OCI-LY3 (cell line): ENCODE results near the gene ESPN.

Experiments
- CTCF ChIP-seq: fragments of 200-600, 300-600 bp; sonication (generic); IDR thresholded peaks from 2 replicates; pipeline ENCODE4 v1.5.1; 2014; ENCODE audit warnings: antibody characterized with exemption, low read length, low read depth
- EZH2phosphoT487 ChIP-seq: fragments of 200-600 bp; shearing (Covaris generic); IDR thresholded peaks from 2 replicates; pipeline ENCODE4 v1.6.1; 2018; ENCODE audit warnings: antibody characterized with exemption, mixed run types, low read depth

- no peak for TF ChIP-seq CTCF
- no peak for TF ChIP-seq EZH2phosphoT487
Observed at GRCh38 chr1:6424000-6424565, 493 bp upstream of the ESPN start.
